OCI-LY3 (cell line): Measurements from ENCODE around the gene AQP9.

Source experiments
- CTCF ChIP-seq: fragments of 200-600, 300-600 bp; sonication (generic); IDR thresholded peaks from 2 replicates; pipeline ENCODE4 v1.5.1; 2014; ENCODE audit warnings: antibody characterized with exemption, low read length, low read depth
- EZH2phosphoT487 ChIP-seq: fragments of 200-600 bp; shearing (Covaris generic); IDR thresholded peaks from 2 replicates; pipeline ENCODE4 v1.6.1; 2018; ENCODE audit warnings: antibody characterized with exemption, mixed run types, low read depth

- no peak for TF ChIP-seq CTCF
- TF ChIP-seq EZH2phosphoT487 = no peak
Observed at GRCh38 chr15:58139989-58140522, 1.9 kb downstream of the AQP9 start.
